Small intestine (tissue), 7 donors: ENCODE data around the gene OLA1. TPM values are rescaled to one million over a fixed set of nuclear protein-coding genes. Genes with fewer than 3 reads are reported as not detected.
"Not testable (repeated sequence)": the region's sequence is repeated elsewhere in the genome, so short reads cannot be mapped to it uniquely, and the experiment has no call there.

ENCODE experiments used
- DNase-seq, 2 donors: peaks; one replicate each; pipeline versions ENCODE4 v3.0.0 to v3.0.0-alpha.2; 2013
- FAIRE-seq: peaks from 2 replicates; lab custom pipeline; 2012; peaks lifted over from hg19 to GRCh38; lab: Jason Lieb, UNC
- H3K27ac ChIP-seq, 3 donors: one replicate each; pipeline ENCODE4 v1.5.1; 2013; ENCODE audit warnings: low read length in 2 of 3, mild to moderate bottlenecking in 2 of 3, control low read depth in 1 of 3, inconsistent platforms in 1 of 3, low read depth in 1 of 3, moderate library complexity in 1 of 3
- H3K27me3 ChIP-seq, 3 donors: one replicate each; pipeline ENCODE4 v1.6.1; 2013; ENCODE audit warnings: low read length in 3 of 3, inconsistent platforms in 1 of 3; ENCODE audit not compliant: control insufficient read depth in 3 of 3, insufficient read depth in 3 of 3
- H3K36me3 ChIP-seq, 3 donors: one replicate each; pipeline ENCODE4 v1.6.1; 2013; ENCODE audit warnings: low read length in 3 of 3, inconsistent platforms in 1 of 3, low read depth in 1 of 3, mild to moderate bottlenecking in 1 of 3, moderate library complexity in 1 of 3; ENCODE audit not compliant: control insufficient read depth in 3 of 3, insufficient read depth in 2 of 3
- H3K4me1 ChIP-seq, 3 donors: one replicate each; pipeline ENCODE4 v1.6.1; 2013; ENCODE audit warnings: low read length in 2 of 3, inconsistent platforms in 1 of 3, low read depth in 1 of 3, mild to moderate bottlenecking in 1 of 3, moderate library complexity in 1 of 3; ENCODE audit not compliant: control insufficient read depth in 3 of 3, insufficient read depth in 2 of 3
- H3K4me3 ChIP-seq, 3 donors: one replicate each; pipeline ENCODE4 v1.5.1; 2013; ENCODE audit warnings: low read length in 3 of 3, control low read depth in 1 of 3, inconsistent platforms in 1 of 3, low read depth in 1 of 3, mild to moderate bottlenecking in 1 of 3, moderate library complexity in 1 of 3
- H3K9me3 ChIP-seq, 2 donors: one replicate each; pipeline ENCODE4 v1.6.1; 2013; ENCODE audit warnings: low read depth in 1 of 2, low read length in 1 of 2; ENCODE audit not compliant: control insufficient read depth in 2 of 2, insufficient read depth in 1 of 2
- WGBS, 3 donors: extraction: QIAGEN DNeasy Blood & Tissue Kit; methylation state at CpG; one replicate each; pipeline ENCODE4 v1.1.7; 2013; 5-methylcytosine and 5-hydroxymethylcytosine counted together
- polyA plus RNA-seq, 4 donors: library from polyadenylated mRNA; stranded (reverse) in 3 of 4; unstranded in 1 of 4; fragments of 200-250 nt in 3 of 4; fragments of 120-200 nt in 1 of 4; gene quantifications; one replicate each; pipeline versions ENCODE4 v1.2.1 to v1.2.3, GENCODE V29; 2013
- donor health status: healthy with polysubstance abuse.
- donor health status: control.
- donor health status: control.
- donor health status: Bipolar disorder and iron deficiency.
- donor health status: healthy.

OLA1 gene
- polyA plus RNA-seq, 4 donors, result 60.3 to 148 (median 92.0) TPM

- Histone ChIP-seq H3K27ac (no peak overlapping the region), H3K4me1 (no peaks in the 10 kb centered on the region), H3K9me3 (no peaks in the 10 kb centered on the region), H3K36me3 (no peaks in the 10 kb centered on the region), H3K27me3 (peaks cover 0 to 8% (median 7%) of the 10 kb centered on the region in 3 donors), H3K4me3 (no peak overlapping the region)
- FAIRE-seq, result no peak
- no peak for DNase-seq
- 72 to 80% (median 78%) methylated on average over 5 of the region's 5 CpGs for WGBS, 3 donors
These were observed 18.0 kb upstream of the OLA1 start for GRCh38 chr2:174266288-174266687.

- 82% methylated on average over 3 of the region's 3 CpGs for WGBS, 3 donors
- no peak for FAIRE-seq
- peaks cover 0 to 8% (median 7%) of the 10 kb centered on the region in 3 donors for H3K27me3 ChIP-seq
- H3K9me3 ChIP-seq, result no peaks in the 10 kb centered on the region
- no peak for DNase-seq
- H3K4me1 ChIP-seq, result no peaks in the 10 kb centered on the region
- no peak overlapping the region for H3K4me3 ChIP-seq
- no peak overlapping the region for H3K27ac ChIP-seq
- H3K36me3 ChIP-seq, result no peaks in the 10 kb centered on the region
These were observed 15.7 kb upstream of the OLA1 start for GRCh38 chr2:174263997-174264396.

GRCh38 chr2:174259981-174260380 lies 11.6 kb upstream of the OLA1 start:
- H3K27ac ChIP-seq, result no peak overlapping the region
- no peaks in the 10 kb centered on the region for H3K9me3 ChIP-seq
- no peaks in the 10 kb centered on the region for H3K36me3 ChIP-seq
- H3K27me3 ChIP-seq, result peaks cover 0 to 5% (median 0%) of the 10 kb centered on the region in 3 donors
- DNase-seq, result peak in 1 of 2 donors; percentile 36
- WGBS, 3 donors, result 9 to 23% (median 19%) methylated on average over 1 of the region's 1 CpG
- H3K4me1 ChIP-seq, result no peaks in the 10 kb centered on the region
- no peak for FAIRE-seq
- H3K4me3 ChIP-seq, result no peak overlapping the region

- Histone ChIP-seq H3K9me3 (no peaks in the 10 kb centered on the region), H3K4me3 (no peak overlapping the region), H3K27me3 (no peaks in the 10 kb centered on the region), H3K4me1 (no peaks in the 10 kb centered on the region), H3K27ac (no peak overlapping the region), H3K36me3 (no peaks in the 10 kb centered on the region)
- WGBS, 3 donors, result 92 to 97% (median 93%) methylated on average over 6 of the region's 6 CpGs
- DNase-seq, result no peak
- FAIRE-seq, result no peak
These were observed 5.9 kb upstream of the OLA1 start for GRCh38 chr2:174254267-174254666.

GRCh38 chr2:174248998-174249592 lies 763 bp upstream of the OLA1 start:
- Histone ChIP-seq H3K9me3 (no peaks in the 10 kb centered on the region), H3K4me1 (peaks cover 0 to 7% (median 4%) of the 10 kb centered on the region in 3 donors), H3K27me3 (no peaks in the 10 kb centered on the region), H3K4me3 (peak overlapping the region in 2 of 3 donors; percentile 50 to 63), H3K27ac (peak overlapping the region; percentile 65 to 91 (median 75)), H3K36me3 (peaks cover 0 to 8% (median 0%) of the 10 kb centered on the region in 3 donors)
- 59 to 60% (median 60%) methylated on average over 16 of the region's 16 CpGs for WGBS, 3 donors
- no peak for FAIRE-seq
- no peak for DNase-seq

- WGBS, 3 donors, result 5 to 15% (median 9%) methylated on average over 14 of the region's 14 CpGs
- DNase-seq (peak in 1 of 2 donors; percentile 71), FAIRE-seq (no peak)
- Histone ChIP-seq H3K4me3 (peak overlapping the region; percentile 47 to 63 (median 59)), H3K27me3 (no peaks in the 10 kb centered on the region), H3K36me3 (peaks cover 0 to 16% (median 0%) of the 10 kb centered on the region in 3 donors), H3K9me3 (no peaks in the 10 kb centered on the region), H3K27ac (peak overlapping the region; percentile 78 to 82 (median 80)), H3K4me1 (peaks cover 0 to 7% (median 7%) of the 10 kb centered on the region in 3 donors)
These were observed 702 bp downstream of the OLA1 start for GRCh38 chr2:174247474-174248186.

- H3K27ac ChIP-seq, result peak overlapping the region in 1 of 3 donors; percentile 82
- peaks cover 0 to 21% (median 2%) of the 10 kb centered on the region in 3 donors for H3K36me3 ChIP-seq
- peak; percentile 27 to 34 for DNase-seq
- no peak for FAIRE-seq
- peak overlapping the region in 2 of 3 donors; percentile 47 to 63 for H3K4me3 ChIP-seq
- H3K27me3 ChIP-seq, result no peaks in the 10 kb centered on the region
- no peaks in the 10 kb centered on the region for H3K9me3 ChIP-seq
- peaks cover 0 to 7% (median 7%) of the 10 kb centered on the region in 3 donors for H3K4me1 ChIP-seq
- WGBS, 3 donors, result 54 to 76% (median 72%) methylated on average over 18 of the region's 18 CpGs
These were observed 1.4 kb downstream of the OLA1 start for GRCh38 chr2:174246944-174247381.

GRCh38 chr2:174245628-174246027 lies 2.7 kb downstream of the OLA1 start:
- H3K36me3 ChIP-seq, result peaks cover 0 to 26% (median 2%) of the 10 kb centered on the region in 3 donors
- not testable (repeated sequence) for FAIRE-seq, H3K4me1 ChIP-seq, H3K27me3 ChIP-seq, H3K9me3 ChIP-seq, H3K27ac ChIP-seq, H3K4me3 ChIP-seq, DNase-seq
- 64 to 92% (median 77%) methylated on average over 6 of the region's 6 CpGs for WGBS, 3 donors
